Myocyte (in vitro differentiated cells): Measurements from ENCODE around the gene MATK. TPM values are rescaled to one million over a fixed set of nuclear protein-coding genes. Genes with fewer than 3 reads are reported as not detected.

ENCODE experiments used
- total RNA-seq: library from RNA; depleted of rRNA; stranded (reverse); fragments of >200 nt; gene quantifications from 2 replicates; pipeline ENCODE4 v1.2.3, GENCODE V29; 2014

Gene MATK
- total RNA-seq, 1 donor from 2014 or later = not detected

Other genes with a start within 250 kb of the MATK start
- gene TEKTIP1, start 247.2 kb downstream of the MATK start, total RNA-seq = not detected in 2 replicates
- gene MFSD12, start 228.8 kb downstream of the MATK start, total RNA-seq = 107 and 146 TPM in 2 replicates
- gene HMG20B, start 213.4 kb downstream of the MATK start, total RNA-seq = 99.9 and 102 TPM in 2 replicates
- gene GIPC3, start 200.9 kb downstream of the MATK start, total RNA-seq = 0.19 and 0.31 TPM in 2 replicates
- gene TBXA2R, start 179.5 kb downstream of the MATK start, total RNA-seq = 0.16 and 0.26 TPM in 2 replicates
- gene CACTIN, start 159.6 kb downstream of the MATK start, total RNA-seq = 33.8 and 34.9 TPM in 2 replicates
- 17.9 and 22.8 TPM in 2 replicates for gene PIP5K1C, start 85.9 kb downstream of the MATK start, total RNA-seq
- gene TJP3, start 78.0 kb downstream of the MATK start, total RNA-seq = not detected in 2 replicates
- gene APBA3, start 24.7 kb downstream of the MATK start, total RNA-seq = 23.3 and 35.0 TPM in 2 replicates
- gene MRPL54, start 23.7 kb downstream of the MATK start, total RNA-seq = 30.4 and 41.9 TPM in 2 replicates
- not detected in 2 replicates for gene RAX2, start 14.2 kb downstream of the MATK start, total RNA-seq
- not detected in 2 replicates for gene ZFR2, start 82.7 kb upstream of the MATK start, total RNA-seq
- gene ATCAY, start 94.3 kb upstream of the MATK start, total RNA-seq = not detected in 2 replicates
- 31.9 and 75.7 TPM in 2 replicates for gene NMRK2, start 146.7 kb upstream of the MATK start, total RNA-seq
- 193 and 269 TPM in 2 replicates for gene DAPK3, start 184.7 kb upstream of the MATK start, total RNA-seq
- gene EEF2, start 199.1 kb upstream of the MATK start, total RNA-seq = 2,539 and 2,715 TPM in 2 replicates
- gene PIAS4, start 221.4 kb upstream of the MATK start, total RNA-seq = 18.0 and 22.2 TPM in 2 replicates